Astrocyte (in vitro differentiated cells and primary cell): Measurements from ENCODE around the gene RIPOR2. TPM values are rescaled to one million over a fixed set of nuclear protein-coding genes. Genes with fewer than 3 reads are reported as not detected.

ENCODE experiments used
- DNase-seq: peaks from one replicate; pipeline ENCODE4 v3.0.0-alpha.2; 2010; ENCODE audit warnings: low read depth
- FAIRE-seq: peaks from 2 replicates; lab custom pipeline; 2011; peaks lifted over from hg19 to GRCh38; lab: Jason Lieb, UNC
- H2AFZ ChIP-seq: 2 replicates; pipeline ENCODE4 v1.6.0; 2012; ENCODE audit warnings: low read depth, low read length, inconsistent platforms
- H3K27ac ChIP-seq: 2 replicates; pipeline ENCODE4 v1.5.1; 2011; ENCODE audit warnings: low read depth, low read length, inconsistent platforms
- H3K27me3 ChIP-seq: 2 replicates; pipeline ENCODE4 v1.6.0; 2011; ENCODE audit warnings: low read length, inconsistent platforms; ENCODE audit not compliant: insufficient read depth
- H3K36me3 ChIP-seq: 2 replicates; pipeline ENCODE4 v1.5.1; 2011; ENCODE audit warnings: low read length, inconsistent platforms; ENCODE audit not compliant: insufficient read depth
- H3K4me1 ChIP-seq: 2 replicates; pipeline ENCODE4 v1.5.1; 2011; ENCODE audit warnings: low read length, inconsistent platforms; ENCODE audit not compliant: insufficient read depth
- H3K4me2 ChIP-seq: 2 replicates; pipeline ENCODE4 v1.6.0; 2012; ENCODE audit warnings: low read length, inconsistent platforms
- H3K4me3 ChIP-seq: 2 replicates; pipeline ENCODE4 v1.5.1; 2011; ENCODE audit warnings: low read depth, mild to moderate bottlenecking, low read length, inconsistent platforms; ENCODE audit not compliant: insufficient read depth
- H3K79me2 ChIP-seq: 2 replicates; pipeline ENCODE4 v1.6.0; 2012; ENCODE audit warnings: mild to moderate bottlenecking, low read length, inconsistent platforms; ENCODE audit not compliant: insufficient read depth
- H3K9ac ChIP-seq: 2 replicates; pipeline ENCODE4 v1.6.0; 2012; ENCODE audit warnings: mild to moderate bottlenecking, low read length, inconsistent platforms
- H3K9me3 ChIP-seq: 2 replicates; pipeline ENCODE4 v1.5.1; 2012; ENCODE audit warnings: low read depth, mild to moderate bottlenecking, low read length, inconsistent platforms; ENCODE audit not compliant: insufficient read depth
- H4K20me1 ChIP-seq: 2 replicates; pipeline ENCODE4 v1.6.0; 2012; ENCODE audit warnings: low read length, inconsistent platforms; ENCODE audit not compliant: insufficient read depth
- H3K27ac Mint-ChIP-seq: one replicate; pipeline ENCODE4 v1.8.0; 2021; ENCODE audit warnings: mild to moderate bottlenecking, mixed read lengths; ENCODE audit not compliant: unreplicated experiment
- H3K27me3 Mint-ChIP-seq: one replicate; pipeline ENCODE4 v1.8.0; 2021; ENCODE audit warnings: low read depth, mixed read lengths; ENCODE audit not compliant: unreplicated experiment
- H3K36me3 Mint-ChIP-seq: one replicate; pipeline ENCODE4 v1.8.0; 2021; ENCODE audit warnings: low read depth, mixed read lengths; ENCODE audit not compliant: unreplicated experiment
- H3K4me1 Mint-ChIP-seq: one replicate; pipeline ENCODE4 v1.8.0; 2021; ENCODE audit warnings: low read depth, mixed read lengths; ENCODE audit not compliant: unreplicated experiment
- H3K4me3 Mint-ChIP-seq: one replicate; pipeline ENCODE4 v1.8.0; 2021; ENCODE audit warnings: mild to moderate bottlenecking, moderate library complexity, mixed read lengths; ENCODE audit not compliant: unreplicated experiment
- H3K9me3 Mint-ChIP-seq: one replicate; pipeline ENCODE4 v1.8.0; 2021; ENCODE audit warnings: mild to moderate bottlenecking, mixed read lengths; ENCODE audit not compliant: unreplicated experiment
- EZH2 ChIP-seq: IDR thresholded peaks from 2 replicates; pipeline ENCODE4 v1.6.1; 2012; ENCODE audit warnings: mild to moderate bottlenecking, low read length, inconsistent platforms; ENCODE audit not compliant: insufficient read depth
- total RNA-seq: library from RNA; stranded (reverse); gene quantifications from 2 replicates; pipeline ENCODE4 v1.2.1, GENCODE V29; 2021
- TF ChIP-seq, protein P1 (sequence below): IDR thresholded peaks from 2 replicates; pipeline ENCODE4 v1.5.1; 2011; ENCODE audit warnings: low read depth, mild to moderate bottlenecking, inconsistent platforms, low read length, moderate library complexity; ENCODE audit not compliant: insufficient read depth

Gene RIPOR2
- total RNA-seq, 1 donor from 2014 or later = 0.95 TPM

DNA sequence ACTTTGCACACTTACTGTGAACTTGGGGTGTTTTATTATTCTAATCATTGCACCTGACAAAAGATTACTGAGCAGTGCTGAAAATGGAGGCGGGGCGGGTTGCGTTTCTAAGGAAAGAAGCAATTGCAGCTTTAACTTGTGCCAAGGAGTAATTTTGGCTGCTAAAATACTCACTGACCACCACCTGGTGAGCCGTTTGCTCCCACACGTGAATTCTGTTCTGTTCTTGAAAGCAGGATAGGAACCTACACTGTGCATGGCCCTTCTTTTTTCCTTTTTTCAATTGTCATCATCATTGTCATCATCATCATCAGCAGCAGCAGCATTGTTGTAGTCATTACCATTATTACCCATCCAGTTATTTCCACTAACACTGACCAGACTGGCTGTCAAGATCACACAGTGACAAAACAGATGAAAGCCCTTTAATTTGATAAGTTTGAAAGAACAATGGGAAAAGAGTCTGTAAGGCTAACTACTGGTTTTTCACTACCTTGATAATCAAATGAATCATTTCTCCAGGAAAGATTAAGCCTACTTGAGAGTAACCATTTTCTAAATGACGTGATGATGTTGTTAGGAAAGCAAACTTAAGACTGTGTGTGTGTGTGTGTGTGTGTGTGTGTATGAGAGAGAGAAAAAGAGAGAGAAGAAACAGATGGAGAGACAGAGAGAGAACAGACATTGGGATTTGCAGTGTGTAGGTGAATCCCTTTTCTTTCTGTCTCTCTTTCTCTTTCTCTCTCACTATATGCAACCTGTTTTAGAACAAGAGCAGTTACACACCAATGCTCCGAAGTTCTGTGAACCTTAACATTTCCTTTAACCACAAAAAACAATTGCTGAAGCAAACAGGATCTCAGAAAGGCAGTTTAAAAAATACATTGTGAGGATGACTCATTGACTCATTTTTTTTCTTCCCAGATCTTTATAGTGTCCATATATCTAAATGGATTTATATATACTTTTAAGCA, 3.8 kb downstream of the RIPOR2 start:
- TF ChIP-seq EZH2 = no peak
- TF ChIP-seq, protein P1, sequence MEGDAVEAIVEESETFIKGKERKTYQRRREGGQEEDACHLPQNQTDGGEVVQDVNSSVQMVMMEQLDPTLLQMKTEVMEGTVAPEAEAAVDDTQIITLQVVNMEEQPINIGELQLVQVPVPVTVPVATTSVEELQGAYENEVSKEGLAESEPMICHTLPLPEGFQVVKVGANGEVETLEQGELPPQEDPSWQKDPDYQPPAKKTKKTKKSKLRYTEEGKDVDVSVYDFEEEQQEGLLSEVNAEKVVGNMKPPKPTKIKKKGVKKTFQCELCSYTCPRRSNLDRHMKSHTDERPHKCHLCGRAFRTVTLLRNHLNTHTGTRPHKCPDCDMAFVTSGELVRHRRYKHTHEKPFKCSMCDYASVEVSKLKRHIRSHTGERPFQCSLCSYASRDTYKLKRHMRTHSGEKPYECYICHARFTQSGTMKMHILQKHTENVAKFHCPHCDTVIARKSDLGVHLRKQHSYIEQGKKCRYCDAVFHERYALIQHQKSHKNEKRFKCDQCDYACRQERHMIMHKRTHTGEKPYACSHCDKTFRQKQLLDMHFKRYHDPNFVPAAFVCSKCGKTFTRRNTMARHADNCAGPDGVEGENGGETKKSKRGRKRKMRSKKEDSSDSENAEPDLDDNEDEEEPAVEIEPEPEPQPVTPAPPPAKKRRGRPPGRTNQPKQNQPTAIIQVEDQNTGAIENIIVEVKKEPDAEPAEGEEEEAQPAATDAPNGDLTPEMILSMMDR = no peak
- no peak overlapping the region for H3K4me3 ChIP-seq
- no peaks in the 10 kb centered on the region for H3K9me3 ChIP-seq
- H3K27me3 ChIP-seq = no peaks in the 10 kb centered on the region
- H3K4me1 ChIP-seq = peaks cover 30% of the 10 kb centered on the region
- H4K20me1 ChIP-seq = no peaks in the 10 kb centered on the region
- Mint-ChIP-seq H3K4me3 (no peak overlapping the region), H3K9me3 (peaks cover 2% of the 10 kb centered on the region), H3K27me3 (no peaks in the 10 kb centered on the region), H3K36me3 (no peaks in the 10 kb centered on the region), H3K4me1 (peaks cover 37% of the 10 kb centered on the region), H3K27ac (no peak overlapping the region)
- H3K79me2 ChIP-seq = no peaks in the 10 kb centered on the region
- H3K36me3 ChIP-seq = no peaks in the 10 kb centered on the region
- no peak overlapping the region for H3K9ac ChIP-seq
- peak; percentile 80 for DNase-seq
- peak overlapping the region; percentile 1 for H3K27ac ChIP-seq
- peak overlapping the region; percentile 41 for H3K4me2 ChIP-seq
- no peak for FAIRE-seq
- H2AFZ ChIP-seq = no peak overlapping the region

DNA sequence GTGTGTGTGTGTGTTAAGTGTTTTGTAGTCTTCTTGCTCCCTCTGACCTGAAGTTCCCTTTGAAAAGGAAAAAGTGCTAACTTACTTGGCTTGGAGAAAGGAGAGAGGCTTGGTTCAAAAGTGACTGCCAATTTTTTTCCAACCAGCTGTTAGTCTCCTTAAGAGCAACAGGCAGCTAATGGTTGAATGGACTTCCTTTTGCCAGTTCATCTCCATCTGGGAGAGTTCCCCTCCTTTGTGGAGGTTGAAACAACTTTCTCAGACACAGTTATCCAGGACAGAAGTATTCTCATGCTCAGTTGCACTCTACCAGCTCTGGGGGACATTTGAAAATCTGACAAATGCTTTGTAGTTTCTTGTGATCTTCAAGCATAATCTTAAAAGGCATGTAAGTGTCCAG, 4.5 kb downstream of the RIPOR2 start:
- Histone ChIP-seq H2AFZ (no peak overlapping the region), H3K27ac (peak overlapping the region; percentile 23), H3K36me3 (no peaks in the 10 kb centered on the region), H3K4me1 (peaks cover 30% of the 10 kb centered on the region), H3K4me2 (no peak overlapping the region), H3K27me3 (no peaks in the 10 kb centered on the region), H4K20me1 (no peaks in the 10 kb centered on the region), H3K9me3 (no peaks in the 10 kb centered on the region), H3K4me3 (no peak overlapping the region), H3K79me2 (no peaks in the 10 kb centered on the region), H3K9ac (no peak overlapping the region)
- Mint-ChIP-seq H3K4me3 (no peak overlapping the region), H3K4me1 (peaks cover 37% of the 10 kb centered on the region), H3K27me3 (no peaks in the 10 kb centered on the region), H3K9me3 (peaks cover 2% of the 10 kb centered on the region), H3K36me3 (no peaks in the 10 kb centered on the region), H3K27ac (no peak overlapping the region)
- DNase-seq (peak; percentile 55), FAIRE-seq (no peak)
- no peak for TF ChIP-seq EZH2
- TF ChIP-seq, protein P1 = no peak
